ENCODE measurements around the gene ASIC3.
A peak's percentile ranks its signal among the peaks of the same experiment; 100 is the strongest.

Gene ASIC3

GRCh38 chr7:151058781-151059366, 10.5 kb downstream of the ASIC3 start:
- DNase-seq = peak; percentile 24

- DNase-seq = peak; percentile 59
Observed at GRCh38 chr7:151059367-151060112, 11.2 kb downstream of the ASIC3 start, which contains the start of gene SLC4A2. SLC4A2 (plus strand) TSS chr7:151059589; CDS start chr7:151061988, 2,399 bp downstream.

DNA sequence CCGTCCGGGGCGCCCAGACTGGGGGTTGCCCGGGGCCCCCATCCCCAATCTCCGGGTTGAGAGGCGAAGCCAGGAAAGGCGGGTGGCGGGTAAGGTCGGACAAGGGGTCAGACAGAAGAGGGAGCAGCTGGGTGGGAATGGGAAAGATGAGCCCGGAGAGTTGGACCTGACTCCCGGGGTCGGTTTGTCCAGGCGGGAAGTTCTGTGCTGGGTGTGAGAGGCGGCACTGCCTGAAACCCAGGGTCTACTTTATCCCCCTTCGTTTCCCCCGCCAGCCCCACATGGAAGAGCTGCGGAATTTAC, 11.7 kb downstream of the ASIC3 start:
- no peak for DNase-seq

- DNase-seq = no peak
Observed at GRCh38 chr7:151060416-151061212, 12.3 kb downstream of the ASIC3 start.

GRCh38 chr7:151061213-151062110, 13.1 kb downstream of the ASIC3 start:
- DNase-seq = no peak

DNA sequence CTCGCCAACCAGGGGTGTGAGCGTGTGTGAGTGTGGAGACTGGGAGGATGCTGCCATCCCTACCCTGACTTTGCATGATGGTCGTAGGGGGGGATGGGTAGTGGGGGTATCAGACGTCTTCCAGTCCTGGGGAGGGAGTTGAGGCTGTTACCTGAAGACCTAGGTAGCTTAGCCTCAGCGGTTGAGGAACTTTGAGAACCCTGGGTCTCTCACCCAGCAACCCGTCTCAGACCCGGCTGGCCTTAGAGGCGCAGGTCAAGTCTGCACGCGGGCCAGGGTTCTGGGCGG, 13.7 kb downstream of the ASIC3 start:
- DNase-seq = no peak

DNA sequence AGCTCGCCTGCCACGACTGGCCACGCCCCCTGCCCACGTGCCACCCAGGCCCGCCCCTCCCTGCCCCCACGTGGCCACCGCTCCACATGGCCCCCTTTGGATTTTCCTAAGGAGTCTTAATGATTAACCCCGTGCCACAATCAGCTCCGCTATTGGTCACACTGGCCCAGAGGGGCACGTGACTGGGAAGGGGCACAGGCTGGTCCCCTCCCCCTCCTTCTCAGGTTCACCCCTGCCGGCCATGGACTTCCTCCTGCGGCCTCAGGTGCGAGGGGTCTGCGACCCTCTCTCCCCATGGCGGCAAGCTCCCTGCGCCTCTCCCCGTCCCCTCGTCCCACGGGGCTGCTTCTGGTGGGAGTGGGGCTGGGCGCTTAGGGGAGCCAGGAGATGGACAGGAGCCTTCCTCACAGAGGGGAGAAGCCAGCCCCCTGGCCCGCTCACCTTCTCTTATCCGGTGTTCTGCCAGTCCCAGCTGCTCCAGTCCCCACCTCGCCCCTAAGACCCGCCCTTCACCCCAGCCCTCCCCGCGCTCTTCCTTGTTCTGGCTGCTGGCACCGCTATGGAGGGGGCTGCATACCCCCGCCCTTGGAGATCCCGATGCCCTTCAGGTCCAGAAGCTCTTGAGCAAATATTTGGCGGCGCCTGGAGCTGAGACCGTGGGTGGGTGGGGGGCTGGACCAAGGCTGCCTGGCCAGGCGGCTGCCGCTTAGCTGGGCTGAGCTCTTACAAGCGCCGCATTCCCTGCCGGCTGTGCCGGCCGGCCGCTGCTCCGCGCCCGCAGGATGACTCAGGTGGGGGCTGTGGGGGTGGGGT, 14.3 kb downstream of the ASIC3 start:
- DNase-seq = no peak

- DNase-seq = no peak
Observed at GRCh38 chr7:151063212-151063561, 14.9 kb downstream of the ASIC3 start.

DNA sequence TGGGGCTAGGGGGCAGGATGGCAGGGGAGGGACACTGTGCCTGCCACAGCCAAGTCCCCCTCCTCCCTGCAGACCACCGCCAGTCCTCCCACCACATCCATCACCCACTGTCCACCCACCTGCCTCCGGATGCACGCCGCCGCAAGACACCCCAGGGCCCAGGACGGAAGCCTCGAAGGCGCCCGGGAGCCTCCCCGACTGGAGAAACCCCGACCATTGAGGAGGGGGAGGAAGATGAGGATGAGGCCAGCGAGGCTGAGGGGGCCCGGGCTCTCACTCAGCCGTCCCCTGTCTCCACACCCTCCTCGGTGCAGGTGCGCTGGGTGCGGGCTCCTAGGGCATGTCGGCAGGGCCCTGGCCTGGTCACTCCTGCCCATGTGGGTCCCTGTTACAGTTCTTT, 16.1 kb downstream of the ASIC3 start:
- no peak for DNase-seq

GRCh38 chr7:151064993-151065392, 16.7 kb downstream of the ASIC3 start:
- no peak for DNase-seq

DNA sequence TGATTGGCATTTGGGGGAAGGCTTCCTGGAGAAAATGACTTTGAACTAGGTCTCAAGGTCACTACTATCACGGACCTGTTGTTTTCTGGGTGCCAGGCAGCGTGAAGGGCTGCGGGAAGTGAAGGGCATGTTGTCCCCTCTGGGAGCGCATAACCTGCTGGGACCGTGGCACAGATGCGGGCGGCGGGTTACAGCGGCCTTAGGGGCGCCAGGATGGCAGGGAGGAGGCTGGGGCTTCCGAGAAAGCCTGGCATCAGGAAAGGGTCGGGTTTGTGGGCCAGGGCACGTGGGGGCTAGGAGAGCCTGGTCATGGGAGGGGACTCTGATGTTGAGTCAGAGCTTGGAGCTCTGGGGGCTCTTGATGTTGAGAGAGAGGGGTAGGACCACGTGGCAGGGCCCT, 17.2 kb downstream of the ASIC3 start:
- no peak for DNase-seq

- no peak for DNase-seq
Observed at GRCh38 chr7:151066273-151066974, 18.1 kb downstream of the ASIC3 start.

GRCh38 chr7:151068069-151068773, 19.9 kb downstream of the ASIC3 start:
- DNase-seq = no peak

DNA sequence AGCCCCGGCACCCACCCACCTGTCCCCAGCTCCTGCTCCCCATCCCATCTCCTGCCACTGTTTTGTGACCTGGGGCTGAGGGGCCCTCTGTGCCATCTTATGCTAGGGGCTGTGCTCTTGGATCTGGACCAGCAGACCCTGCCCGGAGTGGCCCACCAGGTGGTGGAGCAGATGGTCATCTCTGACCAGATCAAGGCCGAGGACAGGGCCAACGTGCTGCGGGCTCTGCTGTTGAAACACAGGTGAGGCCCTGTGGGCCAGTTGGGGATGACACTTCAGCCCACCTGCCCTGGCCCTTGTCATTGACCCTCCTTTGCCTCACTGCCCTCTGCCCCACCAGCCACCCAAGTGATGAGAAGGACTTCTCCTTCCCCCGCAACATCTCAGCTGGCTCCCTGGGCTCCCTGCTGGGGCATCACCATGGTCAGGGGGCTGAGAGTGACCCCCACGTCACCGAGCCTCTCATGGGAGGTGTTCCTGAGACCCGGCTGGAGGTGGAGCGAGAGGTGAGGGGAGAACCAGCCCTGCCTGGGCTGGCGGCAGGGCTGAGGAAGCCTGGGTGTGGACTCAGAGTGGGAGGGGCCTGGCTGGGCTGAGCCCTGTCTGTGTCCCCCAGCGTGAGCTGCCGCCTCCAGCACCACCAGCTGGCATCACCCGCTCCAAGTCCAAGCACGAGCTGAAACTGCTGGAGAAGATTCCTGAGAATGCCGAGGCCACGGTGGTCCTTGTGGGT, 21.7 kb downstream of the ASIC3 start:
- no peak for DNase-seq

GRCh38 chr7:151070574-151070960, 22.2 kb downstream of the ASIC3 start:
- DNase-seq = no peak

GRCh38 chr7:151071032-151071866, 22.9 kb downstream of the ASIC3 start:
- DNase-seq = no peak

DNA sequence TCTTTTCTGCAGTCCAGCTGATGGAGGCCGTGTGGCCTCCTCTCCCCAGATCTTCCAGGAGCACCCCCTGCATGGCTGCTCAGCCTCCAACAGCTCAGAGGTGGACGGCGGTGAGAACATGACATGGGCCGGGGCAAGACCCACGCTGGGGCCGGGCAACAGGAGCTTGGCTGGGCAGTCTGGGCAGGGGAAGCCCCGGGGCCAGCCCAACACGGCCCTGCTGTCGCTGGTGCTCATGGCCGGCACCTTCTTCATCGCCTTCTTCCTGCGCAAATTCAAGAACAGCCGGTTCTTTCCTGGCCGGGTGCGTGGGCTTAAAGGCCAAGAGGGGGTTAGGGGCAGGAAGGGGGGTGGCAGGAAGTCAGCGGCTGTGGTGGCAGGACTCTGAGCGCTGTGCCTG, 25.7 kb downstream of the ASIC3 start:
- DNase-seq = no peak

GRCh38 chr7:151074817-151075661, 26.7 kb downstream of the ASIC3 start:
- no peak for DNase-seq

DNA sequence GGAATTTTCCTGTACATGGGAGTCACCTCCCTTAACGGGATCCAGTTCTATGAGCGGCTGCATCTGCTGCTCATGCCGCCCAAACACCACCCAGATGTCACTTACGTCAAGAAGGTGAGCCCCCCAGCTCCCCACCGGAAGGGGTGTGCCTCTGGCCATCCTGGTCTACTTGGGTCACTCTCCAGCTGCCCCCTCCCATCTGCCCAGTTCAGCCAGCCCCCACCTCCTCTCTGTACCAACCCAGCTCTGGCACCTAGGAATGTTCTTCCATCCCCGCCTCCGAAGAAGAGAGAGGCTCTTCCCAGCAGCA, 27.3 kb downstream of the ASIC3 start:
- DNase-seq = no peak

Data from MV-4-11 (cell line).